Upper lobe of left lung (tissue), 4 donors: ENCODE measurements around the gene IFNG.

Experiments used
- EP300 ChIP-seq, 4 donors: sonication (generic); formaldehyde crosslinking; IDR thresholded peaks; one replicate each; pipeline ENCODE4 v1.5.1; 2017; ENCODE audit warnings: antibody characterized with exemption in 4 of 4, control low read depth in 2 of 4
- POLR2A ChIP-seq, 4 donors: fragments of 450-650 bp; IDR thresholded peaks; one replicate each; pipeline ENCODE4 v1.5.1; 2016 to 2017; ENCODE audit warnings: antibody characterized with exemption in 4 of 4, mild to moderate bottlenecking in 2 of 4
- TF ChIP-seq, protein P1 (sequence below), 6 experiments: fragments of 450-650 bp in 4 of 6; fragments of 200-600 bp in 2 of 6; sonication (generic) in 2 of 6; IDR thresholded peaks; one replicate each; pipeline ENCODE4 v1.5.1; 2016 to 2019; ENCODE audit warnings: antibody characterized with exemption in 6 of 6

DNA sequence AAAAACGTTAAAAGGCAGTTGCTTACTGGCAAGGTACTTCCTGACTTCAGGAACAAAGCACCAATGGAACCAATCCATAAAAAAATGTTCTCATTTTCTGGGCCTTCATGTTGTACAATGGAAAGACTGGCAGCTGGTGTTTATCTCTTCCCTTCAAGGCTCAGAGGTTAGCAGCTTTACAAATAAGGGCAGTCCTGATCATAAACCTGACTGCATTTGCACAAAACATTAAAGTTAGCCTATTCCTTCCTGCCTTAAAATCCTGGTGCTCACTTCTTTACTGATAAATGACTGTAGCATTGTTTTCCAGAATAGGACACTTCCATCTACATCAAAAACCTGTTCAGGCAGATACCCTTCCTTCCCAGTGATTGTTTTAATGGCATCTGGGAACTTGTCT lies 46.9 kb upstream of the IFNG start:
- TF ChIP-seq, protein P1, sequence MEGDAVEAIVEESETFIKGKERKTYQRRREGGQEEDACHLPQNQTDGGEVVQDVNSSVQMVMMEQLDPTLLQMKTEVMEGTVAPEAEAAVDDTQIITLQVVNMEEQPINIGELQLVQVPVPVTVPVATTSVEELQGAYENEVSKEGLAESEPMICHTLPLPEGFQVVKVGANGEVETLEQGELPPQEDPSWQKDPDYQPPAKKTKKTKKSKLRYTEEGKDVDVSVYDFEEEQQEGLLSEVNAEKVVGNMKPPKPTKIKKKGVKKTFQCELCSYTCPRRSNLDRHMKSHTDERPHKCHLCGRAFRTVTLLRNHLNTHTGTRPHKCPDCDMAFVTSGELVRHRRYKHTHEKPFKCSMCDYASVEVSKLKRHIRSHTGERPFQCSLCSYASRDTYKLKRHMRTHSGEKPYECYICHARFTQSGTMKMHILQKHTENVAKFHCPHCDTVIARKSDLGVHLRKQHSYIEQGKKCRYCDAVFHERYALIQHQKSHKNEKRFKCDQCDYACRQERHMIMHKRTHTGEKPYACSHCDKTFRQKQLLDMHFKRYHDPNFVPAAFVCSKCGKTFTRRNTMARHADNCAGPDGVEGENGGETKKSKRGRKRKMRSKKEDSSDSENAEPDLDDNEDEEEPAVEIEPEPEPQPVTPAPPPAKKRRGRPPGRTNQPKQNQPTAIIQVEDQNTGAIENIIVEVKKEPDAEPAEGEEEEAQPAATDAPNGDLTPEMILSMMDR (IDR thresholded peaks at IDR 0.05) = no peak
- TF ChIP-seq POLR2A (IDR thresholded peaks at IDR 0.05) = no peak
- no peak for TF ChIP-seq EP300 (IDR thresholded peaks at IDR 0.05)
